ENCODE results near the gene CPT1A.

Gene CPT1A

GRCh38 chr11:68714060-68714856 lies 127.5 kb downstream of the CPT1A start:
- no peak for DNase-seq (ENCODE audit: low read depth in 2 of 2, low spot score in 1 of 2)

- DNase-seq (ENCODE audit: low read depth in 2 of 2, low spot score in 1 of 2): no peak
Observed at GRCh38 chr11:68711114-68711513, 130.6 kb downstream of the CPT1A start.

GRCh38 chr11:68710409-68710808 lies 131.3 kb downstream of the CPT1A start:
- DNase-seq (ENCODE audit: low read depth in 2 of 2, low spot score in 1 of 2): no peak

- DNase-seq (ENCODE audit: low read depth in 2 of 2, low spot score in 1 of 2): no peak
Observed at GRCh38 chr11:68709062-68709461, 132.7 kb downstream of the CPT1A start.

- no peak for DNase-seq (ENCODE audit: low read depth in 2 of 2, low spot score in 1 of 2)
Observed at GRCh38 chr11:68707527-68707926, 134.2 kb downstream of the CPT1A start.

GRCh38 chr11:68704887-68705286 lies 136.8 kb downstream of the CPT1A start:
- DNase-seq (ENCODE audit: low read depth in 2 of 2, low spot score in 1 of 2): no peak

Measured in stimulated activated CD8-positive, alpha-beta memory T cell treated with anti-CD3 and anti-CD28 coated beads, Interleukin-4, amount 100 ng/mL, for 1 hour (primary cell).